ENCODE measurements around the gene EYA4. TPM values are rescaled to one million over a fixed set of nuclear protein-coding genes. Genes with fewer than 3 reads are reported as not detected.
A peak's percentile ranks its signal among the peaks of the same experiment; 100 is the strongest.

EYA4 gene
- total and polyA plus RNA-seq, 2 donors (not counting 1 experiment from before 2014, with no cell fraction given) = 4.6 to 38.0 TPM

DNA sequence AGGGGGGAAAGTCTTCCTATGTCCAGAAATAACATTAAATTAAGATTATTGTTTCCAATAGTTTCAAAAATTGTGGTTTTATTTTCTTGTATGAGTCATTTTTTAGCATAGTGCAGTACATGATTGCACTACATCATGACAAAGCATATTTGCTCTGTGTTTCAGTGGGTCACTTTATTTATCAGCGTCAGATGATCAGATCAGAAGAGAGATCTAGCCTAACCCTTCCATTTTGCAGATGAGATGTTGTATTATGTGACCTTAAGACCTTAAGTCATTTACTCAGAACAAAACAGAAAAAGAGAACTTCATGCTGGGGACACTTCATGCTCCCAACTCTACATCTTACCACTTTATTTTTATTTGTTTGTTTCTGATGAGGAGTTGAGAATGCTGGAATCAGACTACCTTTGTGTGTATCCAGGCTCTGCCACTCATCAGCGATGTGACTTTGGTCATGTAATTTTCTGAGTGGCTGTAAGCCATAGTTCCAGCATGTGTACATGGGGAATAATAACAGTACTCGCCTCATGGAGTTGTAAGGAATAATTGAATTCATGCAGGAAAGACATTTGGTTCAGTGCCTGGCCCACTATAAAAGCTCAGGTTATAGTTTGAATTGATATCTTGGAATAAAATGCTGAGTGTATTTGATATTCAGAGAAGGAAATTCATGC, 13.5 kb downstream of the EYA4 start:
- TF ChIP-seq, protein P1, sequence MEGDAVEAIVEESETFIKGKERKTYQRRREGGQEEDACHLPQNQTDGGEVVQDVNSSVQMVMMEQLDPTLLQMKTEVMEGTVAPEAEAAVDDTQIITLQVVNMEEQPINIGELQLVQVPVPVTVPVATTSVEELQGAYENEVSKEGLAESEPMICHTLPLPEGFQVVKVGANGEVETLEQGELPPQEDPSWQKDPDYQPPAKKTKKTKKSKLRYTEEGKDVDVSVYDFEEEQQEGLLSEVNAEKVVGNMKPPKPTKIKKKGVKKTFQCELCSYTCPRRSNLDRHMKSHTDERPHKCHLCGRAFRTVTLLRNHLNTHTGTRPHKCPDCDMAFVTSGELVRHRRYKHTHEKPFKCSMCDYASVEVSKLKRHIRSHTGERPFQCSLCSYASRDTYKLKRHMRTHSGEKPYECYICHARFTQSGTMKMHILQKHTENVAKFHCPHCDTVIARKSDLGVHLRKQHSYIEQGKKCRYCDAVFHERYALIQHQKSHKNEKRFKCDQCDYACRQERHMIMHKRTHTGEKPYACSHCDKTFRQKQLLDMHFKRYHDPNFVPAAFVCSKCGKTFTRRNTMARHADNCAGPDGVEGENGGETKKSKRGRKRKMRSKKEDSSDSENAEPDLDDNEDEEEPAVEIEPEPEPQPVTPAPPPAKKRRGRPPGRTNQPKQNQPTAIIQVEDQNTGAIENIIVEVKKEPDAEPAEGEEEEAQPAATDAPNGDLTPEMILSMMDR (conservative IDR thresholded peaks at IDR 0.05 in 1 of 2, IDR thresholded peaks at IDR 0.05 in 1 of 2; ENCODE audit: low read depth in 1 of 2, low read length in 2 of 2) = no peak
- no peak for TF ChIP-seq EZH2 (IDR thresholded peaks at IDR 0.05; ENCODE audit: low read length, missing control alignments)
- no peaks in the 10 kb centered on the region for H3K9me3 ChIP-seq (ENCODE audit: control insufficient read depth, insufficient read depth, low read depth, low read length)
- H3K27me3 ChIP-seq (ENCODE audit: control insufficient read depth, insufficient read depth, low read length) = no peaks in the 10 kb centered on the region
- H3K9ac ChIP-seq (ENCODE audit: insufficient read depth, low read length) = peak overlapping the region; percentile 13
- no peaks in the 10 kb centered on the region for H3K36me3 ChIP-seq (ENCODE audit: control insufficient read depth, insufficient read depth, low read length)
- DNase-seq (ENCODE audit: low read depth in 2 of 2) = peak; percentile 58 to 86
- H4K20me1 ChIP-seq (ENCODE audit: control insufficient read depth, extremely low read depth, insufficient read depth, low read length) = no peaks in the 10 kb centered on the region
- H3K4me1 ChIP-seq (ENCODE audit: control insufficient read depth, extremely low read depth, insufficient read depth, low read length) = peaks cover 3% of the 10 kb centered on the region
- H3K4me3 ChIP-seq (replicated peaks in 1 of 4; ENCODE audit: control extremely low read depth in 1 of 4, insufficient read depth in 1 of 4, low read depth in 3 of 4, low read length in 4 of 4) = peak overlapping the region in 1 of 4 experiments; percentile 4
- H3K4me2 ChIP-seq (ENCODE audit: extremely low read depth, insufficient read depth, low read length) = peak overlapping the region; percentile 54
- peaks cover 3% of the 10 kb centered on the region for H3K79me2 ChIP-seq (ENCODE audit: control insufficient read depth, insufficient read depth, low read length)
- peak overlapping the region; percentile 88 for H3K27ac ChIP-seq (ENCODE audit: insufficient read depth, low read length)
- no peak overlapping the region for H2AFZ ChIP-seq (ENCODE audit: low read length)

DNA sequence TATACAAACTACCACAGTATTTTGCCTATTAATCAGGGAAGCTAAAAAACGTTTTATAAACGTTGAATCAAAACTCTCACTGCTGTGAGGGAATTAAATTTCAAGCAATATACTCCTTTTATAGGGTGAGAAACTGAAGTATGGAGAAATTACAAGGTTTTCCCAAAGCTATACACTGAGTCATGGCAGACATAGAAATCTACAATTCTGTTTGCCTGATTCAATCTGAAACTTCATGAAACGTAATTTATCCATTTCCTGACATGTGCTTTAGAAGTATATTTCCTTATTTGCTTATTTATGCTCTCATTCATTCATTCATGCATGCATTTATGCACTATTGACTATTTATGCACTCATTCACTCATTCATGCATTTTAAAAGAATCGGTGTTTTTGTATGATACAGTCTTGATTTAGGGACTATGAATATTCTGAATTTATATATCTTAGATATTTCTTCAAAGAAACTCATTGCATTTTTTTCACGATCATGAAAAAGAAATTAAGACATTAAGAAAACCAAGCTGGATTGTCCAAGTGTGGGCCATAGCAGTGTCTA, 16.5 kb downstream of the EYA4 start:
- no peaks in the 10 kb centered on the region for H3K36me3 ChIP-seq (ENCODE audit: control insufficient read depth, insufficient read depth, low read length)

DNA sequence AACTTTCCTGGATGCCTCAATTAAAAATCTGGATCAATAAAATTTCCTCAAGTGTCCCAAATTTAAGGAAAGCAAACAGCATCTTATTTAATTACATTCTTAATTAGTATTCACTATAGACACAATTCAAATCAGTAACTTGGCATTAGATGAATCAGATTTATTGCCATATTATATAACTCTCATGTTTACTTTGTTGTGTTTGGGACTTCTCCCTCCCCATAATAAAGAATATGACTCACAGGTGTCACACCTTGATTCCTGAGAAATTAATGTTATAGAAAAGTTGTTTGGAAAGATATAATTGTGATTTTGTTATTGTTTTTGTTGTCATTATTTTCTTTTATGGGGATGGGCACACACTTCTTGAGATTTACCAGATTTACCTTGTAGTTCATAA, 18.4 kb downstream of the EYA4 start:
- DNase-seq (ENCODE audit: low read depth in 2 of 2) = no peak
- Histone ChIP-seq H3K4me2 (ENCODE audit: extremely low read depth, insufficient read depth, low read length) (no peak overlapping the region), H3K9me3 (ENCODE audit: control insufficient read depth, insufficient read depth, low read depth, low read length) (no peaks in the 10 kb centered on the region), H3K9ac (ENCODE audit: insufficient read depth, low read length) (no peak overlapping the region), H3K36me3 (ENCODE audit: control insufficient read depth, insufficient read depth, low read length) (no peaks in the 10 kb centered on the region), H3K4me1 (ENCODE audit: control insufficient read depth, extremely low read depth, insufficient read depth, low read length) (peaks cover 3% of the 10 kb centered on the region), H3K4me3 (replicated peaks in 1 of 4; ENCODE audit: control extremely low read depth in 1 of 4, insufficient read depth in 1 of 4, low read depth in 3 of 4, low read length in 4 of 4) (no peak overlapping the region), H3K27ac (ENCODE audit: insufficient read depth, low read length) (no peak overlapping the region), H4K20me1 (ENCODE audit: control insufficient read depth, extremely low read depth, insufficient read depth, low read length) (no peaks in the 10 kb centered on the region), H2AFZ (ENCODE audit: low read length) (no peak overlapping the region), H3K79me2 (ENCODE audit: control insufficient read depth, insufficient read depth, low read length) (no peaks in the 10 kb centered on the region), H3K27me3 (ENCODE audit: control insufficient read depth, insufficient read depth, low read length) (no peaks in the 10 kb centered on the region)
- no peak for TF ChIP-seq EZH2 (IDR thresholded peaks at IDR 0.05; ENCODE audit: low read length, missing control alignments)
- TF ChIP-seq, protein P1 (conservative IDR thresholded peaks at IDR 0.05 in 1 of 2, IDR thresholded peaks at IDR 0.05 in 1 of 2; ENCODE audit: low read depth in 1 of 2, low read length in 2 of 2) = no peak

More for the DNA sequence above, 16.5 kb downstream of the EYA4 start:
- Histone ChIP-seq H3K4me2 (ENCODE audit: extremely low read depth, insufficient read depth, low read length) (no peak overlapping the region), H3K4me3 (replicated peaks in 1 of 4; ENCODE audit: control extremely low read depth in 1 of 4, insufficient read depth in 1 of 4, low read depth in 3 of 4, low read length in 4 of 4) (no peak overlapping the region), H3K9ac (ENCODE audit: insufficient read depth, low read length) (no peak overlapping the region), H3K27me3 (ENCODE audit: control insufficient read depth, insufficient read depth, low read length) (no peaks in the 10 kb centered on the region), H2AFZ (ENCODE audit: low read length) (no peak overlapping the region), H3K4me1 (ENCODE audit: control insufficient read depth, extremely low read depth, insufficient read depth, low read length) (peaks cover 3% of the 10 kb centered on the region), H4K20me1 (ENCODE audit: control insufficient read depth, extremely low read depth, insufficient read depth, low read length) (no peaks in the 10 kb centered on the region), H3K79me2 (ENCODE audit: control insufficient read depth, insufficient read depth, low read length) (peaks cover 3% of the 10 kb centered on the region), H3K9me3 (ENCODE audit: control insufficient read depth, insufficient read depth, low read depth, low read length) (no peaks in the 10 kb centered on the region), H3K27ac (ENCODE audit: insufficient read depth, low read length) (no peak overlapping the region)
- TF ChIP-seq, protein P1 (conservative IDR thresholded peaks at IDR 0.05 in 1 of 2, IDR thresholded peaks at IDR 0.05 in 1 of 2; ENCODE audit: low read depth in 1 of 2, low read length in 2 of 2) = no peak
- TF ChIP-seq EZH2 (IDR thresholded peaks at IDR 0.05; ENCODE audit: low read length, missing control alignments) = no peak
- no peak for DNase-seq (ENCODE audit: low read depth in 2 of 2)
